CD14-positive monocyte (primary cell): ENCODE measurements around the gene TEKT2. TPM values are rescaled to one million over a fixed set of nuclear protein-coding genes. Genes with fewer than 3 reads are reported as not detected.
A peak's percentile ranks its signal among the peaks of the same experiment; 100 is the strongest.

Experiments
- DNase-seq, 3 donors: peaks; one replicate each; pipeline ENCODE4 v3.0.0-alpha.2; 2011 to 2022
- H2AFZ ChIP-seq: 2 replicates; pipeline ENCODE4 v1.6.0; 2012; ENCODE audit warnings: mild to moderate bottlenecking, low read depth, low read length, inconsistent platforms; ENCODE audit not compliant: insufficient read depth, poor library complexity, severe bottlenecking
- H3K27ac ChIP-seq, 2 donors: 1 replicate in 1 of 2; 2 replicates in 1 of 2; pipeline ENCODE4 v1.5.1; 2012 to 2013; ENCODE audit warnings: low read length in 2 of 2, control low read depth in 1 of 2, inconsistent platforms in 1 of 2, low read depth in 1 of 2, mild to moderate bottlenecking in 1 of 2
- H3K27me3 ChIP-seq, 2 donors: one replicate each; pipeline versions ENCODE4 v1.6.0 to v1.6.1; 2011 to 2013; ENCODE audit warnings: low read length in 2 of 2; ENCODE audit not compliant: control insufficient read depth in 2 of 2, insufficient read depth in 2 of 2
- H3K36me3 ChIP-seq, 2 donors: replicated peaks in 1 of 2; 1 replicate in 1 of 2; 2 replicates in 1 of 2; pipeline versions ENCODE4 v1.5.1 to v1.6.1; 2012 to 2013; ENCODE audit warnings: low read length in 2 of 2, control low read depth in 1 of 2, inconsistent platforms in 1 of 2, mild to moderate bottlenecking in 1 of 2; ENCODE audit not compliant: insufficient read depth in 2 of 2, control insufficient read depth in 1 of 2
- H3K4me1 ChIP-seq, 2 donors: 1 replicate in 1 of 2; 2 replicates in 1 of 2; pipeline versions ENCODE4 v1.5.1 to v1.6.1; 2012 to 2013; ENCODE audit warnings: low read length in 2 of 2, control low read depth in 1 of 2, inconsistent platforms in 1 of 2, mild to moderate bottlenecking in 1 of 2, moderate library complexity in 1 of 2; ENCODE audit not compliant: insufficient read depth in 2 of 2, control insufficient read depth in 1 of 2
- H3K4me2 ChIP-seq: replicated peaks from 2 replicates; pipeline ENCODE3; 2012; ENCODE audit warnings: low read length, moderate library complexity, mild to moderate bottlenecking; ENCODE audit not compliant: poor library complexity, severe bottlenecking; ENCODE audit errors: extremely low read depth
- H3K4me3 ChIP-seq, 3 experiments: fragments of 200-600 bp in 1 of 3; sonication (generic) in 1 of 3; replicated peaks in 1 of 3; 1 replicate in 2 of 3; 2 replicates in 1 of 3; pipeline ENCODE4 v1.5.1; 2011 to 2013; ENCODE audit warnings: low read length in 3 of 3, mild to moderate bottlenecking in 3 of 3, control low read depth in 2 of 3, low read depth in 2 of 3, inconsistent platforms in 1 of 3, moderate library complexity in 1 of 3
- H3K79me2 ChIP-seq: 2 replicates; pipeline ENCODE4 v1.6.0; 2012; ENCODE audit warnings: mild to moderate bottlenecking, control low read depth, inconsistent platforms, low read length, moderate library complexity; ENCODE audit not compliant: insufficient read depth
- H3K9ac ChIP-seq: 2 replicates; pipeline ENCODE4 v1.6.0; 2017; ENCODE audit warnings: low read length, mild to moderate bottlenecking; ENCODE audit not compliant: insufficient read depth, poor library complexity, severe bottlenecking
- H3K9me3 ChIP-seq, 2 donors: replicated peaks in 1 of 2; 1 replicate in 1 of 2; 2 replicates in 1 of 2; pipeline versions ENCODE4 v1.5.1 to v1.6.1; 2012 to 2013; ENCODE audit warnings: low read length in 2 of 2, control low read depth in 1 of 2; ENCODE audit not compliant: control insufficient read depth in 1 of 2, insufficient read depth in 1 of 2
- H4K20me1 ChIP-seq: 2 replicates; pipeline ENCODE4 v1.6.0; 2012; ENCODE audit warnings: mild to moderate bottlenecking, low read length, control low read depth, moderate library complexity; ENCODE audit not compliant: insufficient read depth
- H3K27ac Mint-ChIP-seq, 7 donors: one replicate each; pipeline ENCODE4 v1.8.0; 2020; ENCODE audit warnings: mild to moderate bottlenecking in 7 of 7, mixed read lengths in 7 of 7, moderate library complexity in 6 of 7, inconsistent platforms in 2 of 7
- H3K27me3 Mint-ChIP-seq, 3 donors: one replicate each; pipeline ENCODE4 v1.8.0; 2021 to 2022; ENCODE audit warnings: low read depth in 3 of 3, mild to moderate bottlenecking in 3 of 3, mixed read lengths in 3 of 3, moderate library complexity in 3 of 3, inconsistent platforms in 1 of 3
- H3K36me3 Mint-ChIP-seq, 2 donors: one replicate each; pipeline ENCODE4 v1.8.0; 2020; ENCODE audit warnings: mixed read lengths in 2 of 2, inconsistent platforms in 1 of 2, mild to moderate bottlenecking in 1 of 2
- H3K4me1 Mint-ChIP-seq: one replicate; pipeline ENCODE4 v1.8.0; 2020; ENCODE audit warnings: mild to moderate bottlenecking, mixed read lengths
- H3K4me3 Mint-ChIP-seq, 2 donors: one replicate each; pipeline ENCODE4 v1.8.0; 2020; ENCODE audit warnings: mild to moderate bottlenecking in 2 of 2, mixed read lengths in 2 of 2, moderate library complexity in 1 of 2
- H3K9me3 Mint-ChIP-seq, 7 donors: one replicate each; pipeline ENCODE4 v1.8.0; 2020 to 2022; ENCODE audit warnings: mixed read lengths in 7 of 7, mild to moderate bottlenecking in 6 of 7, moderate library complexity in 6 of 7, inconsistent platforms in 2 of 7
- WGBS: methylation state at CpG from one replicate; pipeline ENCODE4 v1.1.5; 2013; ENCODE audit warnings: missing lambda C conversion rate; ENCODE audit not compliant: insufficient coverage; 5-methylcytosine and 5-hydroxymethylcytosine counted together
- intact Hi-C, 2 donors: fragments of 100-400 bp; cut with micrococcal nuclease; formaldehyde crosslinking; loops; one replicate each; pipeline versions ENCODE4 v1.15.0 to v1.15.1; 2023
- polyA plus RNA-seq, 3 donors: library from polyadenylated mRNA; depleted of rRNA in 1 of 3; unstranded in 2 of 3; stranded (reverse) in 1 of 3; fragments of 300-500 nt in 2 of 3; fragments of >200 nt in 1 of 3; fragmentation: Illumina TruSeq in 2 of 3; gene quantifications; 1 replicate in 2 of 3; 2 replicates in 1 of 3; pipeline ENCODE4 v1.2.3, GENCODE V29; 2012 to 2021
- TF ChIP-seq, protein P1 (sequence below): fragments of 200-600 bp; IDR thresholded peaks from one replicate; pipeline ENCODE4 v1.8.0; 2022; ENCODE audit warnings: antibody characterized with exemption, mild to moderate bottlenecking

The TEKT2 gene
- polyA plus RNA-seq, 3 donors, result 0.23 TPM; not detected in 2

DNA sequence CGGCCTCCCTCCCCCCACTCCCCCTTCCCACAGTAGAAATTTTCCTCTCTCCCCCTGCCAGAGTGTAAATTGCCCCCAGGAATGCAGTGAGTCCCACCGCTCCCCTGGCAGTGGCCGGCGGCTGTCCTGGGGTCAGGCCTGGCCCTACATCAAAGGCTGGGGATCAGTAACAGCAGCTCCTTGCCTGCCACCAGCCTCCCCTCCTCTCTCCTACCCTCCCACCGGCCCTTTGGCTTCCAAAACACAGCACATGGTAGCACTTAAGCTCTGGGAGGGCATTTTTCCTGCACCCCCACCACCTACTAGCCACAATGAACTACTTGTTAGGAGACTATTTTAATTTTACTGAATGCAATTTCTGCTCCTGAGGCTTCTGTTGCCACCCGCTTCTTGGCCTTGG is 50.1 kb downstream of the TEKT2 start:
- Histone ChIP-seq H3K79me2 (no peaks in the 10 kb centered on the region), H3K4me2 (no peak overlapping the region), H3K27me3 (no peaks in the 10 kb centered on the region), H3K9ac (no peak overlapping the region), H2AFZ (no peak overlapping the region), H4K20me1 (no peaks in the 10 kb centered on the region), H3K4me1 (peaks cover 7 to 8% of the 10 kb centered on the region in 2 donors), H3K27ac (no peak overlapping the region), H3K4me3 (no peak overlapping the region), H3K9me3 (no peaks in the 10 kb centered on the region), H3K36me3 (peaks cover 27 to 35% of the 10 kb centered on the region in 2 donors)
- H3K9me3 Mint-ChIP-seq, result no peaks in the 10 kb centered on the region
- TF ChIP-seq, protein P1, sequence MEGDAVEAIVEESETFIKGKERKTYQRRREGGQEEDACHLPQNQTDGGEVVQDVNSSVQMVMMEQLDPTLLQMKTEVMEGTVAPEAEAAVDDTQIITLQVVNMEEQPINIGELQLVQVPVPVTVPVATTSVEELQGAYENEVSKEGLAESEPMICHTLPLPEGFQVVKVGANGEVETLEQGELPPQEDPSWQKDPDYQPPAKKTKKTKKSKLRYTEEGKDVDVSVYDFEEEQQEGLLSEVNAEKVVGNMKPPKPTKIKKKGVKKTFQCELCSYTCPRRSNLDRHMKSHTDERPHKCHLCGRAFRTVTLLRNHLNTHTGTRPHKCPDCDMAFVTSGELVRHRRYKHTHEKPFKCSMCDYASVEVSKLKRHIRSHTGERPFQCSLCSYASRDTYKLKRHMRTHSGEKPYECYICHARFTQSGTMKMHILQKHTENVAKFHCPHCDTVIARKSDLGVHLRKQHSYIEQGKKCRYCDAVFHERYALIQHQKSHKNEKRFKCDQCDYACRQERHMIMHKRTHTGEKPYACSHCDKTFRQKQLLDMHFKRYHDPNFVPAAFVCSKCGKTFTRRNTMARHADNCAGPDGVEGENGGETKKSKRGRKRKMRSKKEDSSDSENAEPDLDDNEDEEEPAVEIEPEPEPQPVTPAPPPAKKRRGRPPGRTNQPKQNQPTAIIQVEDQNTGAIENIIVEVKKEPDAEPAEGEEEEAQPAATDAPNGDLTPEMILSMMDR, result no peak
- no peak overlapping the region for H3K27ac Mint-ChIP-seq
- DNase-seq, result no peak
- WGBS, result 92% methylated on average over 6 of the region's 6 CpGs
- H3K36me3 Mint-ChIP-seq, result peaks cover 27 to 29% of the 10 kb centered on the region in 2 donors
- no peaks in the 10 kb centered on the region for H3K27me3 Mint-ChIP-seq
- peaks cover 13% of the 10 kb centered on the region for H3K4me1 Mint-ChIP-seq
- intact Hi-C loops, result loop anchor here (1.0 to 2.0 kb wide), 2 partner anchors 33 to 34 kb away; no protein-coding TSS in a partner anchor
- no peak overlapping the region for H3K4me3 Mint-ChIP-seq

DNA sequence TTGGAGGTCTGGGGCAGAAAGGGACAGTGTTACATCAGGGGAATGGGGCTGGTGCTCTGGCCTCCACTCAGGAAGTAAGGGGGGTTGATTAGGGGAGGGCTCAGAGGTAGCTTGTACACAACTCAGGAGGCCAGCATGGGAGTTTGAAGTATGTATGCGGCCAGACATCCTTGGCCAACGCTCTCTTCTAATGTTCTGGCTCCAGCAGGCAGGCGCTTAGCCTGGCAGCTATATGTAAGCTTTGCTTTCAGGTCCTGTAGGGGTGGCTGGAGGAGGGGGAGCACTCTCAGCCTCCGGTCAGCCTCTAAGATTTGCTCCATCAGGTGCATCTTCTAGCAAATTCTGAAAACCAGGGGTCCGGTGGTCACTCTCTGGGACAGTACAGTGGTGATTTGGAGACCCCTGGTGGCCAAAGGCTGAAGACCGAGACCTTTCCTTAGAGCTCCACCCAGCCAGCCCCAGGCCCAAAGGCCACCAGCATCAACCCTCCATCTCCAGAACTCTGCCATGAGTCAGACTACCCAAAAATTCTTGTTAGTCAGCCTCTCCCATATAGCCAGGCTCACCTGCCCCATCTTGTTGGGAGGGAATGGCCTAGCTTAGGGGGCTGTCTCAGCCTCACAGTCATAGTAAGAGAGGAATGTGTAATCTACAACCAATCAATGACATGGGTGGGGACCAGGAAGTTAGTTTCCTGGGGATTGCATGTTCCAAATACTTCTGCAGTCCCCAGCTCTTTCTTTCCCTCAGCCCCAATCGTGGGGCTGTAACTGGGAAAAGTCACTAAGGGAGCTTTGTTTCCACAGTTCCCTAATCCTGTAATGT is 50.8 kb downstream of the TEKT2 start:
- no peak overlapping the region for H3K4me3 Mint-ChIP-seq
- Histone ChIP-seq H3K4me1 (peaks cover 7 to 8% of the 10 kb centered on the region in 2 donors), H3K27ac (peak overlapping the region in 1 of 2 donors; percentile 55), H2AFZ (no peak overlapping the region), H3K9me3 (no peaks in the 10 kb centered on the region), H3K36me3 (peaks cover 33 to 42% of the 10 kb centered on the region in 2 donors), H3K4me2 (no peak overlapping the region), H3K79me2 (peaks cover 5% of the 10 kb centered on the region), H3K4me3 (no peak overlapping the region), H3K27me3 (no peaks in the 10 kb centered on the region), H3K9ac (no peak overlapping the region), H4K20me1 (peaks cover 3% of the 10 kb centered on the region)
- TF ChIP-seq, protein P1, result peak; percentile 82
- peak; percentile 46 to 69 (median 69) for DNase-seq
- H3K27ac Mint-ChIP-seq, result peak overlapping the region in 2 of 7 donors; percentile 69 to 80
- H3K27me3 Mint-ChIP-seq, result no peaks in the 10 kb centered on the region
- WGBS, result 78% methylated on average over 5 of the region's 7 CpGs
- H3K36me3 Mint-ChIP-seq, result peaks cover 33 to 36% of the 10 kb centered on the region in 2 donors
- intact Hi-C loops, result loop anchor here (1.0 to 2.0 kb wide), 2 partner anchors 34 kb away; no protein-coding TSS in a partner anchor
- no peaks in the 10 kb centered on the region for H3K9me3 Mint-ChIP-seq
- peaks cover 13% of the 10 kb centered on the region for H3K4me1 Mint-ChIP-seq
